Measurements from ENCODE around the gene CFAP73.

GRCh38 chr12:113143959-113144358 is 5.6 kb upstream of the CFAP73 start:
- TF ChIP-seq, protein P1, sequence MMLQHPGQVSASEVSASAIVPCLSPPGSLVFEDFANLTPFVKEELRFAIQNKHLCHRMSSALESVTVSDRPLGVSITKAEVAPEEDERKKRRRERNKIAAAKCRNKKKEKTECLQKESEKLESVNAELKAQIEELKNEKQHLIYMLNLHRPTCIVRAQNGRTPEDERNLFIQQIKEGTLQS (IDR thresholded peaks at IDR 0.05; ENCODE audit: insufficient read depth, low read depth, low read length): no peak
- TF ChIP-seq POLR2A (IDR thresholded peaks at IDR 0.05; ENCODE audit: control extremely low read depth in 1 of 2, low read depth in 2 of 2, low read length in 2 of 2) (no peak), SUZ12 (IDR thresholded peaks at IDR 0.05; ENCODE audit: low read length) (no peak), RXRA (IDR thresholded peaks at IDR 0.05; ENCODE audit: insufficient read depth, low read depth, low read length) (no peak), EZH2 (IDR thresholded peaks at IDR 0.05; ENCODE audit: low read depth, low read length, severe bottlenecking) (no peak), HDAC6 (IDR thresholded peaks at IDR 0.05; ENCODE audit: low read depth, low read length) (no peak), TEAD4 (IDR thresholded peaks at IDR 0.05; ENCODE audit: low read depth, low read length) (no peak), CREB1 (IDR thresholded peaks at IDR 0.05) (no peak)
- TF ChIP-seq, protein P2, sequence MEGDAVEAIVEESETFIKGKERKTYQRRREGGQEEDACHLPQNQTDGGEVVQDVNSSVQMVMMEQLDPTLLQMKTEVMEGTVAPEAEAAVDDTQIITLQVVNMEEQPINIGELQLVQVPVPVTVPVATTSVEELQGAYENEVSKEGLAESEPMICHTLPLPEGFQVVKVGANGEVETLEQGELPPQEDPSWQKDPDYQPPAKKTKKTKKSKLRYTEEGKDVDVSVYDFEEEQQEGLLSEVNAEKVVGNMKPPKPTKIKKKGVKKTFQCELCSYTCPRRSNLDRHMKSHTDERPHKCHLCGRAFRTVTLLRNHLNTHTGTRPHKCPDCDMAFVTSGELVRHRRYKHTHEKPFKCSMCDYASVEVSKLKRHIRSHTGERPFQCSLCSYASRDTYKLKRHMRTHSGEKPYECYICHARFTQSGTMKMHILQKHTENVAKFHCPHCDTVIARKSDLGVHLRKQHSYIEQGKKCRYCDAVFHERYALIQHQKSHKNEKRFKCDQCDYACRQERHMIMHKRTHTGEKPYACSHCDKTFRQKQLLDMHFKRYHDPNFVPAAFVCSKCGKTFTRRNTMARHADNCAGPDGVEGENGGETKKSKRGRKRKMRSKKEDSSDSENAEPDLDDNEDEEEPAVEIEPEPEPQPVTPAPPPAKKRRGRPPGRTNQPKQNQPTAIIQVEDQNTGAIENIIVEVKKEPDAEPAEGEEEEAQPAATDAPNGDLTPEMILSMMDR (IDR thresholded peaks at IDR 0.05; ENCODE audit: control extremely low read depth in 1 of 3, insufficient read depth in 1 of 3, low read depth in 1 of 3, low read length in 3 of 3): no peak

Data from H1 (cell line).